ENCODE results near the gene IPO11. TPM values are rescaled to one million over a fixed set of nuclear protein-coding genes. Genes with fewer than 3 reads are reported as not detected.

The IPO11 gene
- polyA plus RNA-seq, 1 donor from 2014 or later, result 5.7 TPM

GRCh38 chr5:62627901-62628300 is 215.3 kb downstream of the IPO11 start:
- no peak overlapping the region for H3K4me3 Mint-ChIP-seq
- no peaks in the 10 kb centered on the region for H3K27me3 Mint-ChIP-seq
- peaks cover 9% of the 10 kb centered on the region for H3K36me3 Mint-ChIP-seq
- H3K27ac Mint-ChIP-seq, result no peak overlapping the region
- no peaks in the 10 kb centered on the region for H3K4me1 Mint-ChIP-seq
- H3K9me3 Mint-ChIP-seq, result peaks cover 0 to 1% (median 0%) of the 10 kb centered on the region in 3 donors

DNA sequence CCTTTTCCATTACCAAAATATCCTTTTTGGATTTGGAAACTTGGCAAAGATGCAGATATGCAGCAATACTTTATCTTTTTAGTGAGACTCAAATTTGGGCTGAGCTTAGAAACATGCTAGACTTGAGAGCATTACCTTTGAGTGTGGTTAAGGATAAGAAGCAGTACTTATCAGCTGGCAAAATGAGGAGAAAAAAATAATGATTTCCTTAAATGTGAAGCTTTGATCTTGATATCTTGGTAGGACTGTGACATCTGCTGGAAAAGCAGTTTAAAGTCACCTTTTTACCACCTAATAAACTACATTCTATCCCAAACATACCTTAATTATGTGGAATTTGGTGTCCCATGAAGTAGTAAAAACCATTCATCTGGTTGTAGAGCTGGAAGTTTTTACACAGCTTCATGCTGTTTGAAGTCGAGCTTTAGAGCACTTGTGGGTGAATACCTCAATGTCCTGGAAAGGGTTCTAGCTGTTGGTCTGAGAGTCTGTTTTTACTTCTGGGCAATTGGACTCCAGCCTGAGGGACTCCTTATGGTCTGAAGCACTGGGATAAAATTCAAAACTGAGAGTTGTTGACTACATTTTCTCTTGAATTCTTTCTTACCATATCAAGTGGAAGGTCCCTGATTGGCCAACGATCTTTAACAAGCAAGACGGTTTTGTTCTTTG is 219.5 kb downstream of the IPO11 start:
- peaks cover 0 to 1% (median 0%) of the 10 kb centered on the region in 3 donors for H3K9me3 Mint-ChIP-seq
- peaks cover 7% of the 10 kb centered on the region for H3K36me3 Mint-ChIP-seq
- H3K27me3 Mint-ChIP-seq, result no peaks in the 10 kb centered on the region
- H3K27ac Mint-ChIP-seq, result no peak overlapping the region
- H3K4me1 Mint-ChIP-seq, result no peaks in the 10 kb centered on the region
- no peak overlapping the region for H3K4me3 Mint-ChIP-seq

DNA sequence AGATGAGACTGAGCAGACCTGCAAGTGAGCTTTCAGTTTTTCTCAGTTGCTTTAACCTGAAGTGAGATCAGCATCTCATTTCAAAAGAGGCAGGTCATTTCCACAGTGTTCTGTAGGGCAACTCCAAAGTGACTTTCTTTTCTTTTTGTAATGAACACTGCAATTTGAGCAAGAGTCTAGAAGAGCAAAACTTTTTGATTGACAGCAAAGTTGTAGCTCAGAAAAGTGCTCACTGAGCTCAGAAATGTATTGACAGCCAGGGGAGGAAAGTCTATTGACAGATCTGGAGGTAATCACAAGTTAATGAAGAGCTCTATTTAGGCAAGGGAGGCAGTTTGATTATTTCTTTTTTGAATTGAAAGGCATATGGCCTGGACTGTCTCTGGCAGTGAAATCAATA is 220.7 kb downstream of the IPO11 start:
- H3K4me3 Mint-ChIP-seq, result no peak overlapping the region
- H3K27me3 Mint-ChIP-seq, result no peaks in the 10 kb centered on the region
- H3K27ac Mint-ChIP-seq, result peak overlapping the region in 1 of 3 donors; percentile 80
- peaks cover 0 to 1% (median 0%) of the 10 kb centered on the region in 3 donors for H3K9me3 Mint-ChIP-seq
- H3K4me1 Mint-ChIP-seq, result no peaks in the 10 kb centered on the region
- peaks cover 7% of the 10 kb centered on the region for H3K36me3 Mint-ChIP-seq

DNA sequence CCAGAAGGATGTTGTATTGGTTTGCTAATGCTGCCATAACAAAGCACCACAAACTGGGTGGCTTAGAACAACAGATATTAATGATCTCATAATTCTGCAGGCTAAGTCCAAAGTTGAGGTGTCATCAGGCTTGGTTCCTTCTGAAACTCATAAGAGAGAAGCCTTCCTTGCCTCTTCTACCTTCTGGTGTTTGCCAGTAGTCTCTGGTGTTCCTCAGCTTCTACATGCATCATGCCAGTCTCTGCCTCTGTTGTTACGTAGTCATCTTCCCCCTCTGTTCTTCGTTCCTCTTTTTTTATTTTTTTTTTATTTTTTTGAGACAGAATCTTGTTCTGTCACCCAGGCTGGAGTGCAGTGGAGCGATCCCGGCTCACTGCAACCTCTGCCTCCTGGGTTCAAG is 227.9 kb downstream of the IPO11 start:
- Mint-ChIP-seq H3K27ac (no peak overlapping the region), H3K9me3 (no peaks in the 10 kb centered on the region), H3K4me1 (peaks cover 0 to 2% (median 0%) of the 10 kb centered on the region in 3 donors), H3K4me3 (no peak overlapping the region), H3K36me3 (no peaks in the 10 kb centered on the region), H3K27me3 (no peaks in the 10 kb centered on the region)

GRCh38 chr5:62642468-62642867 is 229.9 kb downstream of the IPO11 start:
- Mint-ChIP-seq H3K36me3 (no peaks in the 10 kb centered on the region), H3K4me1 (peaks cover 0 to 2% (median 0%) of the 10 kb centered on the region in 3 donors), H3K4me3 (no peak overlapping the region), H3K27me3 (no peaks in the 10 kb centered on the region), H3K9me3 (no peaks in the 10 kb centered on the region), H3K27ac (peak overlapping the region in 1 of 3 donors; percentile 25)

GRCh38 chr5:62643556-62644451 is 231.2 kb downstream of the IPO11 start:
- Mint-ChIP-seq H3K27ac (peak overlapping the region in 1 of 3 donors; percentile 6), H3K4me1 (peaks cover 0 to 2% (median 0%) of the 10 kb centered on the region in 3 donors), H3K4me3 (no peak overlapping the region), H3K27me3 (no peaks in the 10 kb centered on the region), H3K9me3 (no peaks in the 10 kb centered on the region), H3K36me3 (no peaks in the 10 kb centered on the region)

- H3K27me3 Mint-ChIP-seq, result no peaks in the 10 kb centered on the region
- H3K4me1 Mint-ChIP-seq, result peaks cover 0 to 2% (median 0%) of the 10 kb centered on the region in 3 donors
- H3K9me3 Mint-ChIP-seq, result no peaks in the 10 kb centered on the region
- H3K4me3 Mint-ChIP-seq, result no peak overlapping the region
- H3K36me3 Mint-ChIP-seq, result no peaks in the 10 kb centered on the region
- no peak overlapping the region for H3K27ac Mint-ChIP-seq
Measured at GRCh38 chr5:62645223-62645622, 232.7 kb downstream of the IPO11 start.

- Mint-ChIP-seq H3K36me3 (no peaks in the 10 kb centered on the region), H3K4me1 (peaks cover 0 to 2% (median 0%) of the 10 kb centered on the region in 3 donors), H3K27ac (no peak overlapping the region), H3K9me3 (no peaks in the 10 kb centered on the region), H3K4me3 (no peak overlapping the region), H3K27me3 (no peaks in the 10 kb centered on the region)
Measured at GRCh38 chr5:62647241-62647640, 234.7 kb downstream of the IPO11 start.

DNA sequence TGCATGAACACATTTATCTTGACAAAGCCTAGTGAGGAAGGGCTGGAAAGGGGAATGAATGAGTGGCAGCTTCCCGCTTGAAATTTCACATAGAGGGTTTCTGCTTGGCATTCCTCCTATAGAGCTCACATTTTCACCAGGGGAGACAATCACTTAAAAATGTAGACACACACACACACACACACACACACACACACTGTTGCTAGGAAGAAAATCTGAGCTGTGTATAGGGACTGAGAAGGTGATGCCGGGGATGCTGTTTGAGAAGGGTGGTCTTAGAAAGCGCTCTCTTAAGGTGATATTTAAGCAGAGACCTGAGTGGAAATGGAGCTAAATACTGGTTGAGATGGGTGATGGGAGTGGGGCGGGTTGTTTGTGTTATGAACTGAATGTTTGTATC is 236.5 kb downstream of the IPO11 start:
- peaks cover 0 to 2% (median 0%) of the 10 kb centered on the region in 3 donors for H3K4me1 Mint-ChIP-seq
- H3K27ac Mint-ChIP-seq, result no peak overlapping the region

DNA sequence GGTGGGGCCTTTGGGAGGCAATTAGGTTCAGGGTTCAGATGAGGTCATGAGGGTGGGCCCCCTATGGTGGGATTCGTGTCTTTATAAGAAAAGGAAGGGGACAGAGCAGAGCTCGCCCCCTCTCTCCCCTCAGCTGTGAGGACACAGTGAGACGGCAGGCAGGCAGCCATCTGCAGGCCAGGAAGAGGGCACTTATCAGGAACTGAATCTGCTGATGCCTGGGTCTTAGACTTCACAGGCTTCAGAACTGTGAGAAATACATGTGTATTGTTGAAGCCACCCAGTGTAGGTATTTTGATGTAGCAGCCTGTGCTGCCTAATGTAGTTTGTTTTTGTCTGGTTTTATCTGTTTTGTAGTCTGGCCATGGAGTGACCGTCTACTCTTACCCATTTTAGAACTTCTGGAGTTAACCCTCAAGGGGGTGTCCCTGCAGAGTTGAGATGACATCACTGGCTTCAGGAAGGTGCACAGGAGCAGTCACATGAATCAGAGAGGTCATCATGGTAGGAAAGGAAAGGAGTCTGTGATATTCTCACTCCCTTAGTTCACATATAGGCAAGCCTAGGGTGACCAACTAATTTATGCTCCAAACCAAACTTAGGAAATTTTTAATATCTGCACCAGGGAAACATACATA is 237.0 kb downstream of the IPO11 start:
- no peak overlapping the region for H3K4me3 Mint-ChIP-seq
- no peak overlapping the region for H3K27ac Mint-ChIP-seq
- H3K36me3 Mint-ChIP-seq, result peaks cover 5% of the 10 kb centered on the region
- no peaks in the 10 kb centered on the region for H3K27me3 Mint-ChIP-seq
- peaks cover 0 to 3% (median 0%) of the 10 kb centered on the region in 3 donors for H3K9me3 Mint-ChIP-seq
- H3K4me1 Mint-ChIP-seq, result no peaks in the 10 kb centered on the region

More for the DNA sequence above, 236.5 kb downstream of the IPO11 start:
- Mint-ChIP-seq H3K27me3 (no peaks in the 10 kb centered on the region), H3K36me3 (peaks cover 5% of the 10 kb centered on the region), H3K9me3 (peaks cover 0 to 3% (median 0%) of the 10 kb centered on the region in 3 donors), H3K4me3 (no peak overlapping the region)

DNA sequence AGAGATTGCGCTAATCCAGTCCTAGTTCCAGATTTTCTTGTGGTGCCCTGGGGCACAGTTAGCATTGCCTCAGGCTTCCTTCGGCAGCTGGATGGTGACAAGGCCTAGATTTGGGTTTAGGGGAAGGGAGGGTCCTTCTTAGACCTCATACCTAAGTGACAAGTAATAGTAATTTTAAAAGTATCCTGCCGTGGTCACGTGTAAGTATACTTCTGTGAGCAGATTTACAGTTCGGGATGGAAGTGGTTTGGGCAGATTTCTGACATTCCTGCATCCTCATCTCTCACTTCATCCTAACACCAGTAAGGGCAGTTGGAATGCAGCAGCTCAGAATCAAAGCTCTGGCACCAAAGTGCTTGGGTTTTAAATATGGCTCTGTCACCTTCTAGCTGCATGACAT is 237.6 kb downstream of the IPO11 start:
- H3K4me1 Mint-ChIP-seq, result no peaks in the 10 kb centered on the region
- no peak overlapping the region for H3K27ac Mint-ChIP-seq
- no peaks in the 10 kb centered on the region for H3K27me3 Mint-ChIP-seq
- H3K9me3 Mint-ChIP-seq, result peaks cover 0 to 3% (median 0%) of the 10 kb centered on the region in 3 donors
- peaks cover 5% of the 10 kb centered on the region for H3K36me3 Mint-ChIP-seq
- H3K4me3 Mint-ChIP-seq, result no peak overlapping the region

DNA sequence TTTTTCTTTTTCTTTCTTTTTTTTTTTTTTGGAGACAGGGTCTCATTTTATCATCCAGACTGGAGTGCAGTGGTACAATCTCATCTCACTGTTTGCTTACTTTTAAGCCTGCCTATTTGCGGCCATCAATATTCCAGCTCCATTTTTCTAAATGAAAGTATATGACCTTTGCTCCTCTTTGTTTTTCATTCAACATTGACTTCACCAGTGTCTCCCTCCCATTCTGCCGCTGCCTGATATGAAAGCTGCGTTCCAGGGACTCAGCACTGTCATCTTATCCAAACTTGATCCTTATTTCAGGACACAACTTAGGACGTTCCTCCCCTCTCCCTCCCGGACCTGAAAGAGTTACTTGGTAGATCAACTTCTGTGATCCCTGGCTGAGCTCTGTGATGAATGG is 239.7 kb downstream of the IPO11 start:
- peaks cover 0 to 3% (median 0%) of the 10 kb centered on the region in 3 donors for H3K9me3 Mint-ChIP-seq
- H3K36me3 Mint-ChIP-seq, result peaks cover 5% of the 10 kb centered on the region
- no peak overlapping the region for H3K27ac Mint-ChIP-seq
- no peaks in the 10 kb centered on the region for H3K4me1 Mint-ChIP-seq
- H3K4me3 Mint-ChIP-seq, result peak overlapping the region in 1 of 4 donors; percentile 18
- no peaks in the 10 kb centered on the region for H3K27me3 Mint-ChIP-seq

GRCh38 chr5:62653001-62653863 is 240.7 kb downstream of the IPO11 start:
- Mint-ChIP-seq H3K4me3 (no peak overlapping the region), H3K27me3 (no peaks in the 10 kb centered on the region), H3K9me3 (peaks cover 0 to 3% (median 1%) of the 10 kb centered on the region in 3 donors), H3K4me1 (no peaks in the 10 kb centered on the region), H3K27ac (no peak overlapping the region), H3K36me3 (peaks cover 5% of the 10 kb centered on the region)

GRCh38 chr5:62653864-62654575 is 241.5 kb downstream of the IPO11 start:
- Mint-ChIP-seq H3K36me3 (peaks cover 5% of the 10 kb centered on the region), H3K27me3 (no peaks in the 10 kb centered on the region), H3K27ac (no peak overlapping the region), H3K4me3 (no peak overlapping the region), H3K4me1 (no peaks in the 10 kb centered on the region), H3K9me3 (peaks cover 0 to 5% (median 3%) of the 10 kb centered on the region in 3 donors)

Data from IgD-negative memory B cell (primary cell).